Upper lobe of left lung (tissue), 6 donors: Measurements from ENCODE around the gene PUM1. TPM values are rescaled to one million over a fixed set of nuclear protein-coding genes. Genes with fewer than 3 reads are reported as not detected.

Experiments
- ATAC-seq, 2 donors: fragments of 200-7000 bp; cut with Tn5 transposase; one replicate each; pipeline ENCODE4 v1.9.1; 2022; ENCODE audit warnings: mild to moderate bottlenecking in 2 of 2, moderate library complexity in 2 of 2; ENCODE audit not compliant: low FRiP score in 2 of 2
- DNase-seq, 2 donors: peaks; one replicate each; pipeline ENCODE4 v3.0.0-alpha.2; 2019 to 2020
- H3K27ac ChIP-seq, 4 donors: fragments of 200-600 bp; sonication (generic); one replicate each; pipeline ENCODE4 v1.5.1; 2016 to 2019
- H3K27me3 ChIP-seq, 4 donors: fragments of 200-600 bp; sonication (generic); one replicate each; pipeline ENCODE4 v1.5.1; 2017 to 2019
- H3K36me3 ChIP-seq, 4 donors: fragments of 200-600 bp; sonication (generic); one replicate each; pipeline ENCODE4 v1.5.1; 2016 to 2019
- H3K4me1 ChIP-seq, 4 donors: fragments of 200-600 bp; sonication (generic); one replicate each; pipeline ENCODE4 v1.5.1; 2018 to 2019
- H3K4me3 ChIP-seq, 4 donors: fragments of 200-600 bp; sonication (generic); one replicate each; pipeline ENCODE4 v1.5.1; 2017 to 2019; ENCODE audit warnings: mild to moderate bottlenecking in 2 of 4, moderate library complexity in 1 of 4
- H3K9me3 ChIP-seq, 4 donors: fragments of 200-600 bp; sonication (generic); one replicate each; pipeline ENCODE4 v1.5.1; 2018 to 2019
- CTCF ChIP-seq, 6 experiments: fragments of 450-650 bp in 4 of 6; fragments of 200-600 bp in 2 of 6; sonication (generic) in 2 of 6; IDR thresholded peaks; one replicate each; pipeline ENCODE4 v1.5.1; 2016 to 2019; ENCODE audit warnings: antibody characterized with exemption in 6 of 6
- EP300 ChIP-seq, 4 donors: sonication (generic); formaldehyde crosslinking; IDR thresholded peaks; one replicate each; pipeline ENCODE4 v1.5.1; 2017; ENCODE audit warnings: antibody characterized with exemption in 4 of 4, control low read depth in 2 of 4
- POLR2A ChIP-seq, 4 donors: fragments of 450-650 bp; IDR thresholded peaks; one replicate each; pipeline ENCODE4 v1.5.1; 2016 to 2017; ENCODE audit warnings: antibody characterized with exemption in 4 of 4, mild to moderate bottlenecking in 2 of 4
- POLR2AphosphoS5 ChIP-seq, 2 donors: sonication (generic); formaldehyde crosslinking; IDR thresholded peaks; one replicate each; pipeline ENCODE4 v1.5.1; 2017; ENCODE audit warnings: antibody characterized with exemption in 2 of 2
- WGBS, 2 donors: methylation state at CpG; one replicate each; pipeline ENCODE4 v1.1.5; 2017 to 2018; 5-methylcytosine and 5-hydroxymethylcytosine counted together
- total RNA-seq, 6 donors: library from RNA; depleted of rRNA in 4 of 6; stranded (reverse); fragments of >200 nt in 4 of 6; gene quantifications; one replicate each; pipeline versions ENCODE4 v1.1.0 to v1.2.1, GENCODE V29; 2016 to 2021
- donor health status: DM: no; HTN: no; CAD: no; lungs with moderate emphysema.
- donor health status: DM: no; HTN: yes; CAD: no; lungs with severe emphysema.

Gene PUM1
- total RNA-seq, 6 donors from 2014 or later: 85.7 to 124 (median 99.8) TPM

GRCh38 chr1:30915491-30916230 is 149.9 kb downstream of the PUM1 start:
- DNase-seq: no peak
- WGBS, 2 donors: 95 to 96% methylated on average over 6 to 8 of the region's 13 CpGs

GRCh38 chr1:30914931-30915330 is 150.6 kb downstream of the PUM1 start:
- WGBS, 2 donors: 73 to 87% methylated on average over 4 of the region's 4 CpGs
- no peaks in the 10 kb centered on the region for H3K36me3 ChIP-seq
- no peak overlapping the region for H3K4me3 ChIP-seq
- H3K27ac ChIP-seq: no peak overlapping the region
- no peaks in the 10 kb centered on the region for H3K27me3 ChIP-seq
- peaks cover 7 to 13% (median 11%) of the 10 kb centered on the region in 4 donors for H3K4me1 ChIP-seq
- H3K9me3 ChIP-seq: no peaks in the 10 kb centered on the region
- no peak for TF ChIP-seq CTCF (IDR thresholded peaks at IDR 0.05)
- no peak for TF ChIP-seq POLR2A (IDR thresholded peaks at IDR 0.05)
- no peak for TF ChIP-seq EP300 (IDR thresholded peaks at IDR 0.05)
- no peak for TF ChIP-seq POLR2AphosphoS5 (IDR thresholded peaks at IDR 0.05)
- DNase-seq (no peak), ATAC-seq (no peak)

More at GRCh38 chr1:30915491-30916230, 149.9 kb downstream of the PUM1 start:
- no peak for ATAC-seq
- H3K27me3 ChIP-seq: no peaks in the 10 kb centered on the region
- no peaks in the 10 kb centered on the region for H3K9me3 ChIP-seq
- H3K27ac ChIP-seq: no peak overlapping the region
- no peaks in the 10 kb centered on the region for H3K36me3 ChIP-seq
- peaks cover 7 to 12% (median 11%) of the 10 kb centered on the region in 4 donors for H3K4me1 ChIP-seq
- TF ChIP-seq POLR2AphosphoS5 (IDR thresholded peaks at IDR 0.05) (no peak), POLR2A (IDR thresholded peaks at IDR 0.05) (no peak), CTCF (IDR thresholded peaks at IDR 0.05) (no peak), EP300 (IDR thresholded peaks at IDR 0.05) (no peak)
- no peak overlapping the region for H3K4me3 ChIP-seq

GRCh38 chr1:30914587-30914922 is 151.0 kb downstream of the PUM1 start:
- DNase-seq: no peak
- no peak for ATAC-seq
- H3K27ac ChIP-seq: no peak overlapping the region
- no peaks in the 10 kb centered on the region for H3K36me3 ChIP-seq
- H3K4me3 ChIP-seq: no peak overlapping the region
- peaks cover 8 to 17% (median 12%) of the 10 kb centered on the region in 4 donors for H3K4me1 ChIP-seq
- TF ChIP-seq EP300 (IDR thresholded peaks at IDR 0.05) (no peak), POLR2A (IDR thresholded peaks at IDR 0.05) (no peak), CTCF (IDR thresholded peaks at IDR 0.05) (no peak), POLR2AphosphoS5 (IDR thresholded peaks at IDR 0.05) (no peak)
- H3K27me3 ChIP-seq: no peaks in the 10 kb centered on the region
- 80 to 91% methylated on average over 3 of the region's 3 CpGs for WGBS, 2 donors
- no peaks in the 10 kb centered on the region for H3K9me3 ChIP-seq

GRCh38 chr1:30912913-30913652 is 152.4 kb downstream of the PUM1 start:
- ATAC-seq (peak in 1 of 2 donors; percentile 40), DNase-seq (peak in 1 of 2 donors; percentile 64)
- no peaks in the 10 kb centered on the region for H3K36me3 ChIP-seq
- 71 to 83% methylated on average over 7 to 10 of the region's 10 CpGs for WGBS, 2 donors
- H3K27ac ChIP-seq: peak overlapping the region in 1 of 4 donors; percentile 76
- TF ChIP-seq CTCF (IDR thresholded peaks at IDR 0.05) (no peak), POLR2AphosphoS5 (IDR thresholded peaks at IDR 0.05) (peak in 1 of 2 donors; percentile 44), POLR2A (IDR thresholded peaks at IDR 0.05) (peak in 1 of 4 donors; percentile 46)
- no peaks in the 10 kb centered on the region for H3K9me3 ChIP-seq
- H3K4me1 ChIP-seq: peaks cover 13 to 25% (median 19%) of the 10 kb centered on the region in 4 donors
- H3K27me3 ChIP-seq: no peaks in the 10 kb centered on the region
- H3K4me3 ChIP-seq: no peak overlapping the region
